ENCODE measurements around the gene STPG1. TPM values are rescaled to one million over a fixed set of nuclear protein-coding genes. Genes with fewer than 3 reads are reported as not detected.

The STPG1 gene
- total RNA-seq, 1 donor from 2014 or later: 16.7 TPM

DNA sequence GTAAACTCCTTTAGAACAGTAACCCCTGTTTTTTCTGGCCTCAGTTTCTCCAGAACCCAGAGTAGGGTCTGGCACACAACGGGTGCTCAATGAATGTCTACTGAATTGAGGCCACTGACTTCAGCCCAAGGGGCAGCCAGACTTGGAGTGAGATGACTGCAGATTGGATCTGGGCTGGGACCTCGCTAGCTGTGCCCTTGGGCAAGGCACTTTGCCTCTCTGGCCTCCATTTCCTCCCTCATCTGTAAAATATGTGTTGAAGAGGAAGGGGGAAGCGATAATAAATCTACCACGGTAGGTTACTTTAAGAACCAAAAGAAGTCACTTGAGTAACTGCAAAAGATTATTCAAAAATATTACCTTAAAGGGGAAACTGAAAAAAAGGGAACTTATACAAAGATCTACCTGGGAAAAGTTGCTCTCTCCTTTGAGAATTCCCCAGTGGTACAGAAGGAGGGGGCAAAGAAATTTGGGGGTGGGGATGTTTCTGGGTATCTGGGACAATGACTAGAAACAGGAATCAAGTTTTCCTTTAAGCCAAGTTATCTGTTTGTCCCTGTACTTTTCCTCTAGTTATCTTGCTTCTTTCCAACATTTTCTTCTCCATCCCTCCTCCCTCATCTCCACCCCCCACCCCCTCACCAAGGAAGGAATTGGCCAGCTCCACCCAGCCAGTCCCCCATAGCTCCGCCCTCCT is 94.8 kb downstream of the STPG1 start:
- Mint-ChIP-seq H3K9me3 (ENCODE audit: low read depth) (no peaks in the 10 kb centered on the region), H3K27me3 (peaks cover 31% of the 10 kb centered on the region), H3K27ac (peak overlapping the region; percentile 67), H3K4me1 (ENCODE audit: low read depth) (peaks cover 25% of the 10 kb centered on the region), H3K36me3 (ENCODE audit: insufficient read depth) (no peaks in the 10 kb centered on the region), H3K4me3 (ENCODE audit: low read depth) (peak overlapping the region; percentile 74)
- TF ChIP-seq, protein P1, sequence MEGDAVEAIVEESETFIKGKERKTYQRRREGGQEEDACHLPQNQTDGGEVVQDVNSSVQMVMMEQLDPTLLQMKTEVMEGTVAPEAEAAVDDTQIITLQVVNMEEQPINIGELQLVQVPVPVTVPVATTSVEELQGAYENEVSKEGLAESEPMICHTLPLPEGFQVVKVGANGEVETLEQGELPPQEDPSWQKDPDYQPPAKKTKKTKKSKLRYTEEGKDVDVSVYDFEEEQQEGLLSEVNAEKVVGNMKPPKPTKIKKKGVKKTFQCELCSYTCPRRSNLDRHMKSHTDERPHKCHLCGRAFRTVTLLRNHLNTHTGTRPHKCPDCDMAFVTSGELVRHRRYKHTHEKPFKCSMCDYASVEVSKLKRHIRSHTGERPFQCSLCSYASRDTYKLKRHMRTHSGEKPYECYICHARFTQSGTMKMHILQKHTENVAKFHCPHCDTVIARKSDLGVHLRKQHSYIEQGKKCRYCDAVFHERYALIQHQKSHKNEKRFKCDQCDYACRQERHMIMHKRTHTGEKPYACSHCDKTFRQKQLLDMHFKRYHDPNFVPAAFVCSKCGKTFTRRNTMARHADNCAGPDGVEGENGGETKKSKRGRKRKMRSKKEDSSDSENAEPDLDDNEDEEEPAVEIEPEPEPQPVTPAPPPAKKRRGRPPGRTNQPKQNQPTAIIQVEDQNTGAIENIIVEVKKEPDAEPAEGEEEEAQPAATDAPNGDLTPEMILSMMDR (IDR thresholded peaks at IDR 0.05; ENCODE audit: unreplicated experiment): no peak
- no peak for DNase-seq (ENCODE audit: low spot score, unreplicated experiment)

DNA sequence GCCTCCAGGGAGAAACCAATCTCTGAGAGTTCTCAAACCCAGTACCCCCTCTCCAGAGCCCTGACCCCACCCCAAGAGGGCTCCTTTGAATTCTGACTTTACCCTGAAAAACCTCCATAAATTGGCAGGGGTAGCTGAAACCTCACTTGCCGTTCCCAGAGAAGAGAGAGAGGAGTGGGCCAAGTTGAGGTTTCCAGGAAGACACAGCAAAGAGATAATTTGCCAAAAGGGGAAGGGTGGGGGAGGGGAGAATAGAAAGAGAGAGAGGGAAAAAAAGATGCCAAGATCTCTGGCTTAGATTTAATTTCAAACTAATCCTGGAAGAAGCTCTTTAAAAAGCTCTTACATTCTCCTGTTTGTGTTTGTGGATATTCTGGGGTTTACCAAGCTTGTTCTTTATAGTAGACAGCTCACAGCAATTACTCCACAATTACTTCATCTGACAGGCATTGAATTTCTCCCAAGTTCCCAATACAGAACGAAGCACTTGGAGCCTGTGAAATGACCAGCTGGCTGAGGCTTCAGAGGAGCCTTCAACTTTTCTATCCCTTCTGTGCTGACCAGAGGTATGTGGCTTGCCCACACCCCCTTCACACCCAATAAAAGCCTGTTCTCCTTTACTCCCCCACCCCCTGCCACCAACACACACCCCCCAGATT is 95.5 kb downstream of the STPG1 start:
- Mint-ChIP-seq H3K4me3 (ENCODE audit: low read depth) (peak overlapping the region; percentile 24), H3K9me3 (ENCODE audit: low read depth) (no peaks in the 10 kb centered on the region), H3K27me3 (peaks cover 28% of the 10 kb centered on the region), H3K36me3 (ENCODE audit: insufficient read depth) (no peaks in the 10 kb centered on the region), H3K4me1 (ENCODE audit: low read depth) (peaks cover 25% of the 10 kb centered on the region), H3K27ac (no peak overlapping the region)
- TF ChIP-seq, protein P1 (IDR thresholded peaks at IDR 0.05; ENCODE audit: unreplicated experiment): no peak
- no peak for DNase-seq (ENCODE audit: low spot score, unreplicated experiment)

DNA sequence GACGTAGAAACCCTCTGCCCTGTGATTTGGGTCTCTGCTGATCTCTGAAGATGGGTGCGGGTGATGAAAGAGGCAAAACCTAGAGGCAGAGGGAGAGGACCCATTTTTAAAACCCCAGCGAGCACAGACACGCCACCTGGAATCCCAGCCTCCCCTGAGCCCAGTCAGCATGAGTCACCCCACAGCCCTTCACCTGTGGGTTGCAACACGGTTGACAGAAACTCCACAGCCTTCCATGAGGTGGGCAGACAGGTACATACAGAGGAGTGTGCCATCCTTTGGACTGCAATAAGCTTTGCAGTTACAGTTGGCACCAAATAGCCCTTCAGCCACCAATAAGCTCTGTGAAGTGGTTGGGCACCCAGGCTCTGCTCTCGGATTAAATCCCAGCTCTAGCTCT is 96.5 kb downstream of the STPG1 start:
- no peaks in the 10 kb centered on the region for H3K36me3 Mint-ChIP-seq (ENCODE audit: insufficient read depth)
- peaks cover 19% of the 10 kb centered on the region for H3K27me3 Mint-ChIP-seq
- H3K27ac Mint-ChIP-seq: no peak overlapping the region
- TF ChIP-seq, protein P1 (IDR thresholded peaks at IDR 0.05; ENCODE audit: unreplicated experiment): no peak
- H3K4me3 Mint-ChIP-seq (ENCODE audit: low read depth): no peak overlapping the region
- DNase-seq (ENCODE audit: low spot score, unreplicated experiment): no peak
- no peaks in the 10 kb centered on the region for H3K9me3 Mint-ChIP-seq (ENCODE audit: low read depth)
- H3K4me1 Mint-ChIP-seq (ENCODE audit: low read depth): peaks cover 23% of the 10 kb centered on the region

DNA sequence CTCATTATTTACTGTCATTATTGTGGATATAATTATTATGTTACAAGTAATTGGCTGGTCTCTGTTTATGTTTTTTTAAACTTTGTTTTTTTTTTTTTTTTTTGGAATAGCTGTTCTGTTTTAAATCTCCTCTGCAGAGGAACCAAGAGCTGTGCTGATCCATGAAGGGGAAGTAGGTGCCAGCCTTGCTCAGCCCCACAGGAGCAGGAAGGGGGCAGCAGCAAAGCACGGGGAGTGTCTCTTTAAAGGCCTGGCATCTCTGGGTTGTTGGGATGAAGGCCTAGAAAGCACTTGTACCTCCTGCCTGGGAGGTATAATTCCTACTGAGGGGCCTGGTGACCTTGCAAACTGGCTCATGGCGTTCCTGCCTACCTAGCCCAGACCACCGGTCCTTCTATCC is 96.9 kb downstream of the STPG1 start:
- no peak overlapping the region for H3K27ac Mint-ChIP-seq
- no peak overlapping the region for H3K4me3 Mint-ChIP-seq (ENCODE audit: low read depth)
- DNase-seq (ENCODE audit: low spot score, unreplicated experiment): no peak
- H3K27me3 Mint-ChIP-seq: peaks cover 19% of the 10 kb centered on the region
- no peaks in the 10 kb centered on the region for H3K9me3 Mint-ChIP-seq (ENCODE audit: low read depth)
- H3K4me1 Mint-ChIP-seq (ENCODE audit: low read depth): peaks cover 23% of the 10 kb centered on the region
- H3K36me3 Mint-ChIP-seq (ENCODE audit: insufficient read depth): no peaks in the 10 kb centered on the region
- TF ChIP-seq, protein P1 (IDR thresholded peaks at IDR 0.05; ENCODE audit: unreplicated experiment): no peak

DNA sequence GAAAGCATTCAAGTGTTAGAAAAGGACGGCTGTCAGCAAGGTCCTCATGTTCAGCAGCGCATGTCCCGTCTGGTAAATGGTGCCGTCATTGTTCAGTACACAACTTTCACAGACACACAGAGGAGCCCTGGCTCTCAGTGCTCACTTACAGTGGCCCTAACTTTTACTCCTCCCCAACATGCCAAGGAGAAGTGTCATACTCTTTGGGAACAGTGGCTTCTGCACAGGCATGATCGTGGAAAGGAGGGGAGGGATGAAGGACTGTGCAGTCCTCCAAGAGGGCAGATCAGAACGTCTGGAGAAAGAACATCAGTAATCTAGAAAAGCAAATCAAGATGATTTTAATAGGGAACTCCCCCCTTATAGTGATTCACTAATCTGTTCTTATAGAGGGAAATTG is 98.2 kb downstream of the STPG1 start:
- DNase-seq (ENCODE audit: low spot score, unreplicated experiment): no peak
- H3K27me3 Mint-ChIP-seq: peaks cover 11% of the 10 kb centered on the region
- H3K4me3 Mint-ChIP-seq (ENCODE audit: low read depth): no peak overlapping the region
- no peak overlapping the region for H3K27ac Mint-ChIP-seq
- TF ChIP-seq, protein P1 (IDR thresholded peaks at IDR 0.05; ENCODE audit: unreplicated experiment): no peak
- no peaks in the 10 kb centered on the region for H3K36me3 Mint-ChIP-seq (ENCODE audit: insufficient read depth)
- no peaks in the 10 kb centered on the region for H3K9me3 Mint-ChIP-seq (ENCODE audit: low read depth)
- peaks cover 23% of the 10 kb centered on the region for H3K4me1 Mint-ChIP-seq (ENCODE audit: low read depth)
